Spleen (tissue), 7 donors: ENCODE data around the gene ETFB.

Source experiments
- POLR2A ChIP-seq, 3 donors: fragments of 450-650 bp; IDR thresholded peaks; one replicate each; pipeline ENCODE4 v1.5.1; 2017; ENCODE audit warnings: antibody characterized with exemption in 3 of 3, mild to moderate bottlenecking in 1 of 3
- POLR2AphosphoS5 ChIP-seq, 3 donors: sonication (generic); formaldehyde crosslinking; IDR thresholded peaks; one replicate each; pipeline ENCODE4 v1.5.1; 2017; ENCODE audit warnings: antibody characterized with exemption in 3 of 3
- TF ChIP-seq, protein P1 (sequence below), 11 experiments: fragments of 200-600 bp in 7 of 11; fragments of 450-650 bp in 4 of 11; sonication (generic) in 4 of 11; IDR thresholded peaks in 8 of 11; conservative IDR thresholded peaks in 3 of 11; 1 replicate in 7 of 11; 2 replicates in 4 of 11; pipeline versions ENCODE4 v1.4.0 to v1.8.0; 2016 to 2021; ENCODE audit warnings: antibody characterized with exemption in 11 of 11, inconsistent platforms in 4 of 11, mild to moderate bottlenecking in 1 of 11
- donor health status: DM: no; HTN: no; CAD: no; lungs with moderate emphysema.
- donor health status: DM: no; HTN: no; CAD: no.
- donor health status: DM: no; HTN: no; CAD: no.

DNA sequence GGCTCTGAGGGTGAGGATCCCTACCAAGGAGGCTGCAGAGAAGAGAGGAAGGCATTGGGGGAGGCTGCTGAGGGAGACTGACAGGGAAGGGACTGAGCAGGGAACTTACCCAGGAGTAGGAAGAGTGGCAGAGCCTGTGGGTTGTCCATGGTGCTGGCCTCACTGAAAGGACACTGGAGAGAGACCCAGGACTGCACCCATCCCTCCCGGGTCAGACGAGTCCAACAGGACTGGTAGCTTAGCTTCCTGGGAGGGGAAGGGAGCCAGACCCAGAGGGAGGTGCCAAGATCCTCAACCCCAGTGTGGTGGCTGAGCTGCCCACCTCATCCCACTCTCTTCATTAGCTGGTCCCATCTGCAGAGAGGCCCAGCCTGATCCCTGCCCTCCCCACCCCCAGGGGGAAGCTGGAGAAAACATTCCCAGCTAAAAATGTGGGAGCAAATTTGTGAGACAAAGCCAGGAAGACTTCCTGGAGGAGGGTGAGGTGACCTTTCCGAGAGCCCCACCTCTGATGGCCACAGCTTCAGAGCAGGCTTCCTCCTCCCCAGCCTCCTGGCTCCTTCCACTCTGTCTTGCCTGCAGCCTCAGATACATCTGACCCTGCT, 24.1 kb downstream of the ETFB start, which contains the start of gene VSIG10L:
- TF ChIP-seq, protein P1, sequence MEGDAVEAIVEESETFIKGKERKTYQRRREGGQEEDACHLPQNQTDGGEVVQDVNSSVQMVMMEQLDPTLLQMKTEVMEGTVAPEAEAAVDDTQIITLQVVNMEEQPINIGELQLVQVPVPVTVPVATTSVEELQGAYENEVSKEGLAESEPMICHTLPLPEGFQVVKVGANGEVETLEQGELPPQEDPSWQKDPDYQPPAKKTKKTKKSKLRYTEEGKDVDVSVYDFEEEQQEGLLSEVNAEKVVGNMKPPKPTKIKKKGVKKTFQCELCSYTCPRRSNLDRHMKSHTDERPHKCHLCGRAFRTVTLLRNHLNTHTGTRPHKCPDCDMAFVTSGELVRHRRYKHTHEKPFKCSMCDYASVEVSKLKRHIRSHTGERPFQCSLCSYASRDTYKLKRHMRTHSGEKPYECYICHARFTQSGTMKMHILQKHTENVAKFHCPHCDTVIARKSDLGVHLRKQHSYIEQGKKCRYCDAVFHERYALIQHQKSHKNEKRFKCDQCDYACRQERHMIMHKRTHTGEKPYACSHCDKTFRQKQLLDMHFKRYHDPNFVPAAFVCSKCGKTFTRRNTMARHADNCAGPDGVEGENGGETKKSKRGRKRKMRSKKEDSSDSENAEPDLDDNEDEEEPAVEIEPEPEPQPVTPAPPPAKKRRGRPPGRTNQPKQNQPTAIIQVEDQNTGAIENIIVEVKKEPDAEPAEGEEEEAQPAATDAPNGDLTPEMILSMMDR (IDR thresholded peaks at IDR 0.05 in 8 of 11, conservative IDR thresholded peaks at IDR 0.05 in 3 of 11): no peak
- TF ChIP-seq POLR2A (IDR thresholded peaks at IDR 0.05) (no peak), POLR2AphosphoS5 (IDR thresholded peaks at IDR 0.05) (no peak)
